ENCODE measurements around the gene LITAFD.

LITAFD gene

GRCh38 chr16:8846401-8846932 lies 35.7 kb upstream of the LITAFD start:
- Histone ChIP-seq H3K4me3 (no peak overlapping the region), H3K27ac (no peak overlapping the region), H3K9me3 (no peaks in the 10 kb centered on the region), H3K27me3 (no peaks in the 10 kb centered on the region), H3K36me3 (peaks cover 15 to 41% (median 26%) of the 10 kb centered on the region in 3 donors), H3K4me1 (peaks cover 0 to 8% (median 7%) of the 10 kb centered on the region in 4 donors)
- DNase-seq = no peak
- intact Hi-C loops (cut with DNase I; ENCODE audit: low total_unique reads) = no loop called here
- no peak for TF ChIP-seq CTCF (IDR thresholded peaks at IDR 0.05)

- Histone ChIP-seq H3K27me3 (no peaks in the 10 kb centered on the region), H3K4me3 (no peak overlapping the region), H3K4me1 (peaks cover 0 to 8% (median 7%) of the 10 kb centered on the region in 4 donors), H3K36me3 (peaks cover 15 to 45% (median 29%) of the 10 kb centered on the region in 3 donors), H3K27ac (no peak overlapping the region), H3K9me3 (no peaks in the 10 kb centered on the region)
- no peak for TF ChIP-seq CTCF (IDR thresholded peaks at IDR 0.05)
- intact Hi-C loops (cut with DNase I; ENCODE audit: low total_unique reads) = no loop called here
- no peak for DNase-seq
Measured at GRCh38 chr16:8847145-8847544, 35.0 kb upstream of the LITAFD start.

- no peak for DNase-seq
- TF ChIP-seq CTCF (IDR thresholded peaks at IDR 0.05) = no peak
- no peak overlapping the region for H3K27ac ChIP-seq
- H3K9me3 ChIP-seq = no peaks in the 10 kb centered on the region
- H3K27me3 ChIP-seq = no peaks in the 10 kb centered on the region
- intact Hi-C loops (cut with DNase I; ENCODE audit: low total_unique reads) = no loop called here
- no peak overlapping the region for H3K4me3 ChIP-seq
- peaks cover 15 to 49% (median 34%) of the 10 kb centered on the region in 3 donors for H3K36me3 ChIP-seq
- H3K4me1 ChIP-seq = peaks cover 0 to 8% (median 7%) of the 10 kb centered on the region in 4 donors
Measured at GRCh38 chr16:8847623-8848022, 34.5 kb upstream of the LITAFD start.

GRCh38 chr16:8848231-8848938 lies 33.8 kb upstream of the LITAFD start:
- no peak overlapping the region for H3K4me3 ChIP-seq
- H3K27ac ChIP-seq = no peak overlapping the region
- DNase-seq = peak in 1 of 2 donors; percentile 60
- H3K36me3 ChIP-seq = peaks cover 15 to 57% (median 38%) of the 10 kb centered on the region in 3 donors
- no peaks in the 10 kb centered on the region for H3K27me3 ChIP-seq
- H3K4me1 ChIP-seq = peaks cover 0 to 8% (median 7%) of the 10 kb centered on the region in 4 donors
- TF ChIP-seq CTCF (IDR thresholded peaks at IDR 0.05) = no peak
- no peaks in the 10 kb centered on the region for H3K9me3 ChIP-seq
- intact Hi-C loops (cut with DNase I; ENCODE audit: low total_unique reads) = no loop called here

GRCh38 chr16:8848939-8849391 lies 33.2 kb upstream of the LITAFD start:
- Histone ChIP-seq H3K9me3 (no peaks in the 10 kb centered on the region), H3K27ac (no peak overlapping the region), H3K27me3 (no peaks in the 10 kb centered on the region), H3K36me3 (peaks cover 15 to 63% (median 39%) of the 10 kb centered on the region in 3 donors), H3K4me3 (no peak overlapping the region), H3K4me1 (peaks cover 0 to 8% (median 7%) of the 10 kb centered on the region in 4 donors)
- peak in 1 of 2 donors; percentile 57 for DNase-seq
- intact Hi-C loops (cut with DNase I; ENCODE audit: low total_unique reads) = no loop called here
- no peak for TF ChIP-seq CTCF (IDR thresholded peaks at IDR 0.05)

Measured in tibial artery (tissue), 4 donors.